GM19023 (cell line): ENCODE results near the gene PNPLA2.
A peak's percentile ranks its signal among the peaks of the same experiment; 100 is the strongest.

Experiments used
- ATAC-seq: cut with Tn5 transposase; IDR thresholded peaks from one replicate; pipeline ENCODE4 v1.9.1; 2021; ENCODE audit warnings: mild to moderate bottlenecking, moderate library complexity; ENCODE audit not compliant: unreplicated experiment

PNPLA2 gene

GRCh38 chr11:843086-843734 lies 24.5 kb downstream of the PNPLA2 start:
- ATAC-seq: peak; percentile 4

DNA sequence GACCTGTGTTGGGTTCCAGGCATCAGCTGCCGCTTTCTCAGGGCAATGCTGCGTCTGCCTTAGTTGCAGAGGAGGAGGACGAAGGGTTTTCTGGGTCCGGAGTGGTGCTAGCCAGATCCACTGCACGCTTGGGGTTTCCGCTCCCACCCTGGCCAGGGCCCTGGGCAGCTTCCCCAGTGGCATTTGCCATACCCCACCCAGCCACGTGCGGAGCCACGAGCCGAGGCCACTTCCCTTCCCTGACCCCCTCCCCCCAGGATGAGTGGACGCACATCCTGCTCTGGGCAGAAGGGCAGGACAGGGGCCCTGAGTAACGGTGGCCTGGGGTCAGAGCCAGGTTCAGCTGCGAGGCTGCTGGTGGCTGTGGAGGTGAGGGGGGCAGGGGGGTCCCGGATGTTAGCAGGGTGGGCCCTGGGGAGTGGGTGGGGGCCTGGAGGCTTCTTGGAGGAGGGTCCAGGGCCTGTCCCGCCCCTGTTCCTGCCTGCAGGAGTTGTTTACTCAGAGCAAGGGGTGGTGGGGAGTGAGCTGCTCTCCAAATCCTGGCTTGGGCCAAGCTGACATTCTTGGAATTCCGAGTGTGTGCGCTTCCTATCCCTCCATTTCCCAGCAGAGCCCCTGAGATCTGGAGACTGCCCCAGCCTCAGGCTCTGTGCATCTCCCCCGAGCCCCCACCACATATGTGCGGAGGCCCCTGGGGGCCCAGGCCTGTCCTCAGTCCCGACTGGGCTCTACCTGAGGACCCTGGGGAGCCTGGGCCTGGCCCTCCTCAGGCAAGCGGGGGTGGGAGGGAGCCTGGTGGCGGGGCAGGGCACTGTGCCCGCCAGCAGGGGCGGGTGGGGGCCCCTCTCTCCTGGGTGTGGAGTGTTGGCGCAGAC lies 25.3 kb downstream of the PNPLA2 start:
- no peak for ATAC-seq

- no peak for ATAC-seq
Measured at GRCh38 chr11:844693-845644, 26.3 kb downstream of the PNPLA2 start.

DNA sequence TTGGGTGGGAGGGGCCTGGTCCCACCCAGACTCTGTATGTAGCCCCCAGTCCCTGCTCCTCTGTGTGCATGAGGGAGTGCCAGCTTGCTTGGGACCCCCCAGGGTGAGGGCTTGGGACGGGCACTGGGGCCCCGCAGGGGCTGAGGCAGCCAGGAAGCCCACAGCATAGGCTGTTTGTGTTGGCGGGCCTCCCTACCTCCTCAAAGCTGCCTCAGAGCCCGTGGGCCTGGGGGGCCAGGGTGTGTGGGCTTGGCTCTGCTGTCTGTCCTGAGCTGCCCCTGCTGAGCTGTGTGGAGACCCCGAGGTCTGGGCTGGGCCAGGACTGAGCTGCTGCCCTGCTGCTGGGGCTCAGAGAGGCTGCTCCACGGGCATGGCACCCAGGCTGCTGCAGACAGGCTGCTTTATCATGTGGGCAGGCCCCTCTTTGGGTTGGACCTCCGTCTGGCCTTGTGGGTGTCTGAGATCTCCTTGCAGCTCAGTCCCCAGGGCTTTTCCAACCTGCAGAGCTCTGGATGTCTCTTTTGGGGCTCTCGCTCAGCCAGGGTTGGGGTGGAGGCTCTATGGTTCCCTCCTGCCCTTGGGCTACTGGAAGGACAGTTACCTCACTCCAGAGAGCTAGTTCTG lies 27.3 kb downstream of the PNPLA2 start:
- no peak for ATAC-seq

GRCh38 chr11:846496-847098 lies 27.9 kb downstream of the PNPLA2 start:
- ATAC-seq: no peak

GRCh38 chr11:847876-848275 lies 29.2 kb downstream of the PNPLA2 start:
- ATAC-seq: no peak

DNA sequence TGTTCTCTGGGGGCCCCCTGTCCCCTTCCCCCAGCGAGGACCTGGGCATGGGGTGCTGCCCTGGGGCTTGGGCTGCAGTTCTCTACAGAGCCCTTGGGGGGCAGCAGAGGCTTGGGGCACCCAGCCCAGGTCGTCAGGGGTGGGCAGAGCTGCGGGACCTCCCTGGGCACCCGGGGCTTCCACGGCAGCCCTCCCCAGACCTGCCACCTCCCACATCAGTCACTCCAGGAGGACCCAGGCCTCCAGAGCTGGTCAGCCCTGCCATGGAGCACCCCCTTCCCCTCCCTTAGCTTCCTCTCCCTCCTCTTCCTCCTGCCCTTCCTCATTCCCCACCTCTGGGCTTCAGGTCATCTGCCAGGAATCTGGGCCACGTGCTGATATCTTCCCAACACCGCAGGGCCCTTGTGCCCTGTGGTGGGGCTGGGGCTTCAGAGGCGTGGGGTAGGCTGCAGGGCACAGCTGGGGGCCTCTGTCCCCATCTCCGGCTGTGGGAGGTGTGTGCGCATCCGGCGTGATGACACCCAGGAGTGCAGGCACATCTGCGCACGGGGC lies 29.7 kb downstream of the PNPLA2 start:
- no peak for ATAC-seq

DNA sequence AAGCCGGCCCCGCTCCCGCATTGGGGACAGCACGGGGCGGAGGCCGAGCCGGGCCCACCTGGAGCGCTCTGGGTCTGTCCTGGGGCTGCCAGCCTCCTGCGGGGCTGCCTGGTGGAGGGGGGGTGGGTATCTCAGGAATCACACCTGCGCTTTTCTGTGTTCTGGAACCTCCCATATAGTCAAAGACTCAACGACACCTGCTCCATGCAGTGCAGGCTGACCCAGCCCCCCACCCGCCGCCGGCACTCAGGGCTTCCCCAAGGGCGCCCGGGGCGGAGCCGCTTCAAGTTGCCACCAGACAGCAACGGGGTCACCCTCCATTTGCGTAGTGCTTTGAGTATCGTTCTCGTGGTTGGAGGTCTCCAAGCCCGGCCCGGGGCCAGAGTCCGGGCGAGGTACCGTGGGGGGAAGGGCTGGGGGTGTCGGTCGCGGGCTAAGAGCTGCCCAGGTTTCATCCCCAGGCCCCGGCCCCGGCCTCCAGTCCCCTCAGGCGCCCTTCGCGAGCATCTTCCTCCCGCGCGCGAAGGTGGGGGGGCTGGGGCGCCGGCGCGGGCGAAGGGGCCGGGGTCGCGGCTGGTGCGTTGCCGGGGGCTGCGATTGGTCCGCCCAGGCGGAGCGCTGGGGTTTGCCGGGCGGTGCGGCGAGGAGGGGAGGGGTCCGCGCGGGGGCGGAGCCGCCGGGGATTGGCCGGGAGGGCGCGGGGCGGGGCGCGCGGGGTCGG lies 30.6 kb downstream of the PNPLA2 start:
- ATAC-seq: no peak

GRCh38 chr11:849951-850774 lies 31.4 kb downstream of the PNPLA2 start:
- ATAC-seq: no peak

DNA sequence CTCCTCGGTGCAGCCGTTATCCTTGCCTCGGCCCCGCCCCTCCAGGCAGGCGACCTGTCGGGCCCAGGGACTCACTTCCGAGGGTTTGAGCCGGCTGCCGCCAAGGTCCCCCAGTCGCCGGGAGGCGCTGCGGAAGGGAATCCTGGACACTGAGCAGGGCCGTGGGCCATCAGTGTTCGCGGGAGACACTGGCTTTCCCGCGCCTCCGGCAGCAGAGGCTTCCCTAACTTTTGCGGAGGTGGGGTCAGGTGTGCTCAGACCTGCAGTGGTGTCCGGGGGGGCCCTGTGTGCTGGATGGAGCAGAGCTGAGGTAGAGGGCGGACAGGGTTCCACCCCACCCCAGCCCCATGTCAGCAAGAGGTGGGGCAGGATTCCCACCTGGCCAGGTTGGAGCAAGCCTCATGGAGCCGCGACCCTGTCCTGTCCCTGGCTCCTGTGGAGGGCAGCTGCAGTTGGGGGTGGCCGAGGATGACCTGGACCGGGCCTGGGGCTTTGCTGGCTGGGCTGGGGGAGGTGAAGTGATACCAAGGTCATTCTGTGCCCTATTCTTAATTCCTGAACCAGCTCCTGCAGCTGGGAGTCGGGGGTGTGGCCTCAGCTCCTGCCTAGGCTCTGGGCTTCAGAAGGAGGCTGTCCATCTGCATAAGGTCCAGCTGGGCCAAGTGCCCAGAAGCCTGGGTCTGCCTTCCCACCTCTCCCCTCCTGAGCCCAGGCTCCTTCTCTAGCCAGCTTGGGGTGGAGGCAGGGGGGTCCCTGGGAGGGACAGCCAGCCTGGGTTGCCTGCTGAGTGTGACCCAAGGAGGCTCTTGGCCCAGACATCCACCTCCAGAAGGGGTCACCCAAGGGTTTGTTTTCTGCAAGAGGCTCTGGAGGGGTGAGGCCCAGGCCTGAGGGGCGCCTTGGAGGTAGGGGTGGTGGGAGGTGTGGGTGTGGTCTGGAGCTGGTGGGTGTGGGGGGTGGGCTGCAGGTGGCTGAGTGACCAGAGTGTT lies 32.4 kb downstream of the PNPLA2 start:
- ATAC-seq: no peak

- ATAC-seq: no peak
Measured at GRCh38 chr11:852762-853161, 34.0 kb downstream of the PNPLA2 start.

GRCh38 chr11:853682-854448 lies 35.2 kb downstream of the PNPLA2 start:
- ATAC-seq: no peak

- no peak for ATAC-seq
Measured at GRCh38 chr11:854601-855329, 36.1 kb downstream of the PNPLA2 start.

DNA sequence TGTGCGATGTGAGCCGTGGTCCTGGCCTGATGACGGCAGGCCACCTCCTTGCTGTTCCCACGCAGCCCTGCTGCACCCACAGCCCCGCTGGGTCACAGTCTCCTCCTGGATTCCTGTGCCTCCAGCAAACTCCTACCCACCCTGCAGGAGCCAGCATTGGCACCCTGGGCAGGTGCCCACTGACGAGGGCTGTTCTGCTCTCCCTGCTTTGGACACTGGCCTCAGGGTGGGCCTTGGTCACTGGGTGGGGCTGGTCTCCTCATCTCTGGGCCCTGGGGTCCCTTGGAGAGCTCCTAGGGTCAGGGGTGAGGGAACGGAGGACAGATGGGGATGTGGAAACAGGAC lies 36.6 kb downstream of the PNPLA2 start:
- ATAC-seq: no peak

DNA sequence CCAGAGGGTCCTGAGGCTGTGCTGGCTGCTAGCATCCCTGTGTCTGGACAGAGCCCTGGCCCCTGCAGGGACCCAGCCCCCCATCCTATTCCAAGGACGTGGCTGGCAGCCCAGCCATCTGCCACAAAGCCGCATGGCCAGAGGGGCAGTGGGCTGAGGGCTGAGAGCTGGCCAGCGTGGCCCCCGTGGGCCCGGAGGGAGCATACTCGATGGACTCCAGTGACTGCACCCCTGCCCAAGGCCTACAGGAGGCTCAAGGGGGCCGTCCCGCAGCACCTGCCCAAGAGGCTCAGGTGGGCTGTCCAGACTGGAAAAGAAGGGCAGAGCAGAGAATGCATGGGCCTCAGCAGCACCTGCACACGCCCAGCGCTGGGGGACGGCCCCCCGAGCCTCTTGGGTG lies 37.1 kb downstream of the PNPLA2 start:
- no peak for ATAC-seq

- no peak for ATAC-seq
Measured at GRCh38 chr11:856397-856796, 37.7 kb downstream of the PNPLA2 start.
